NCI-H2171 treated with DMSO at 0.1 percent for 48 hours (cell line): Measurements from ENCODE around the gene NR4A2.

Source experiments
- DNase-seq: peaks from one replicate; lab custom pipeline; 2025; lab: John Stamatoyannopoulos, UW

NR4A2 gene

GRCh38 chr2:156340377-156340776 is 7.9 kb upstream of the NR4A2 start:
- no peak for DNase-seq

GRCh38 chr2:156339865-156340264 is 7.3 kb upstream of the NR4A2 start:
- DNase-seq = no peak

GRCh38 chr2:156339110-156339847 is 6.8 kb upstream of the NR4A2 start:
- no peak for DNase-seq

DNA sequence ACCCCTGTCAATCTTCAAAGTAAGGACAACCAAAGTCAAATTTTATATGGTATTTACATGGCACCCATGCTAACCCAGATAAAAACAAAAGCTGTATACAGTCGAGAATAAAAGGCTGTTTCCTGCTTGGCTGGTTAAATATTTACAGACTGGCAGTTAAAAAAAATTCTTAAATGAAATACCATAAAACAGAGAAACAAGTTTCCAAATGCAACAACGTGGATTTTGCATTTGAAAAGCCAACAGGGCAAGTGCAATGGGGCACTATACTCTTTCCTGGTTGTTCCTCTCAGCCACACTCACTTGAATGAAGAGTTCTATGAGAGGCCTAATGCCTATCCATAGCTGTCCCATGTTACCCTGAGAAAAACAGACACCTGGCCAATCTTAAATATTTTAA is 6.1 kb upstream of the NR4A2 start:
- no peak for DNase-seq

DNA sequence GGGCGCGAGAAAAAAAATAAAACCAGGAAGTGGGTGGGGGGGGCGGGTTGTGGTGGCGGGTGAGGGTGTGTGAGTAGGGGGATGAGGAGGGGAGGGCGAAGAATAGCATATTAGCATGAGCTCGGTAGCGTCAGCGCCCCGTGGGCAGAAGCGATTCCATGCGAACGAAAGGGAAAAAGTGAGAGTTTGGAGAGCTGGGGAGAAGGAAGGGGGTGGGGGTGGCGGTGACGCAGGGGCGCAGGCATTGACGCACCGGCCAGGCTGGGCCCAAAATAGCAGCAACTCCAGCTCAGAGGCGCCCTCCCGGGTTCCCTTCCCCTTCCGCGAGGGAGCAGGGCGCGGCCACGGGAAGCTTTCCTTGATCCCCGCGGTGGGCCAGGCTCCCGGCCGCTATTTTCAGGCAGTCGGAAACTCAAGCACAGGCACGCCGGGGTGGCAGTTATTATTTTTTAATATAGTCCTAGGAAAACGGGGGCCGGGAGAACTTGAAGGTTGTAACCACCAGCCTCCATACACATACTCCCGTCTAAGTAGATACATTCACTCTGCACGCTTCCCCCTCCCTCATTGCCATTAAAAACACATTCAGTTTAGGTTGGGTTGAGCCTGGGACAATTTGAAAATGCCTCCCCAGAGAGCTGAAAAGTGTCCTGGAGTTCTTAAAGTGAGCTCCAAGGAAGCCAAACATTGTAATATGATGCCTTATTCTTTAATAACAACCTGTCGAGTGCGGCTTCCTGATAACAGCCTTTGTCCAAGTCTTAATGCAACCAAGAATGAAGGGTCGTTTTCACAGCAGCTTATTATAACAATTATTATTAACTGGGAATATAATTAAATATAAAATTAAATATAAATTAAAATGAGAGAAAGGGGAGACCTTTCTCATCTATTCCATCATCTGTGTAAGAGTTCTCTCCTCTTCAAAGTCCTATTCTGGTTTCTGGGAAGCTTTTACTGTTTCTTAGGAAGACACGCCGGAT is 2.3 kb upstream of the NR4A2 start:
- DNase-seq = peak; percentile 83

GRCh38 chr2:156333951-156334495 is 1.5 kb upstream of the NR4A2 start:
- DNase-seq = peak; percentile 70

GRCh38 chr2:156333274-156333950 is 891 bp upstream of the NR4A2 start:
- peak; percentile 39 for DNase-seq

DNA sequence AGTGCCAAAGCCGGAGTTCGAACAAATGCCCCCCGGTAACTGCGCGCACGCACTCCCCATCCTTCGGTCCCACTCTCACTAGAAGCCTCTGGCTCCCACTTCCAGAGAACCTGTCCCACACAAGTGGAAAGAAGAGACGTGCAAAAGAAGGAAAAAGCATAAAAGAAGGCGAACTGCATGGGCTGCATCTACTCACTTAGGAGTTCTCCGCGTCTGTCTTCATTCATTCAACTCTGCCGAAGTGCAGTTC is 312 bp downstream of the NR4A2 start:
- peak; percentile 52 for DNase-seq

- no peak for DNase-seq
These were observed 793 bp downstream of the NR4A2 start for GRCh38 chr2:156331572-156332283.

DNA sequence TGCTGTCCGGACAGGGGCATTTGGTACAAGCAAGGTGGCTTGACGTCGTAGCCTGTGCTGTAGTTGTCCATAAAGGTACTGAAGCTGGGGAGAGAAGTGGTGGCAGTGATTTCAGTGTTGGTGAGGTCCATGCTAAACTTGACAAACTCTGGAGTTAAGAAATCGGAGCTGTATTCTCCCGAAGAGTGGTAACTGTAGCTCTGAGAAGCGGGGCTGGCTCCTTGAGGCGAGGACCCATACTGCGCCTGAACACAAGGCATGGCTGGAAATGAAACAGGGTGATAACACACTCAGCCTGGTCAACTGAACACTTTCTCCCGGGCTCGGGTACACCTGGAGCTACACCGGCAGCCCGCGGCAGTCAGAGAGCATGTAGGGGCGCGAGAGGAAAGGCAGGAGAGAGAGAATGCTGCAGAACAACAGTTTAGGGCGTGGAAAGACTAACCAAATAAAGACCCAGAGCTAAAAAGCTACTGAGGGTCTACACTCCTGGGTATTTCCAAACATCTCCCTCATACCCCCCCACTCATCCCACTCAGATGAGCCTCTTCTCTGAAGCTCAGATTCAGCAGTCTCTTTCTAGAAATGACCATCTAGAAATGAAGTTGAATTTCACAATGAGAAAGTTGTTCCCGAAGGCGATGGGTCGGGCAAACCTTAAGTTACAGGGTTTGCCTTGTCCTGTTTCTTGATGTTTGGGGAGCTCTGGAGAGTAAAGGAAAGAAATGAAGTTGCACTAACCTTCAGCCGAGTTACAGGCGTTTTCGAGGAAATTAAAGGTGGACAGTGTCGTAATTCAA is 2.4 kb downstream of the NR4A2 start:
- no peak for DNase-seq

- no peak for DNase-seq
These were observed 3.2 kb downstream of the NR4A2 start for GRCh38 chr2:156329031-156329926.

DNA sequence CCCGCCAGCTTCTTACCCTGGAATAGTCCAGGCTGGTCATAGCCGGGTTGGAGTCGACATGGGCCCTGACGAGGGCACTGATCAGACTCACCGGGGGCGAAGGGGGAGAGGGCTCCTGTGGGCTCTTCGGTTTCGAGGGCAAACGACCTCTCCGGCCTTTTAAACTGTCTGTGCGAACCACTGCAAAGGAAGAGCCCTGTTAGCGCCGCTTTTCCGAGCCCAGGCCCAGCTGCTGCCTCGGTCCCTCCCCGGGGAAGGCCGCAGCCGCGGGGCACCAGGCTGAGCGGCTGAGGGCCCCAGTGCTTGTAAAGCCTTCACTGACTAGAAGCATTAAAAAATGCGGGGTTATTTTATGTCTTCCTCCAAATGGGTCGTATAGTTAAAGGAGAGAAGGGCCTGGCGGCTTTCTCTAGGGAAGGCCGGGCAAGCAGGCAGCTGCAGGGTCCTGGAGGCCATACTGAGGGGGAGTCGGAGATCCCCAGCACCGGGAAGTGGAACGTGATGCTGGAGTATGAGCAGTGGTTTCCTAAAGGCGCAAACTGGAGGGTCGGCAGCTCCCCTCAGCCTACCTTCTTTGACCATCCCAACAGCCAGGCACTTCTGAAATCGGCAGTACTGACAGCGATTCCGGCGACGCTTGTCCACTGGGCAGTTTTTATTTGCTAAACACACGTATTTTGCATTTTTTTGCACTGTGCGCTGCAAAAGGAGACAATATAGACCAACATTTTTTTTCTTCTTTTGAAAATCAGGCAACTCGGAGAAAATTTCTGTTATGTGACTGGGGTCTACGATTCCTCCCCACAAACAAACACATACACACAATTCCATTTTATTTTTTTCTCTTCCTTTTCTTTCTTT is 4.5 kb downstream of the NR4A2 start:
- DNase-seq = no peak

DNA sequence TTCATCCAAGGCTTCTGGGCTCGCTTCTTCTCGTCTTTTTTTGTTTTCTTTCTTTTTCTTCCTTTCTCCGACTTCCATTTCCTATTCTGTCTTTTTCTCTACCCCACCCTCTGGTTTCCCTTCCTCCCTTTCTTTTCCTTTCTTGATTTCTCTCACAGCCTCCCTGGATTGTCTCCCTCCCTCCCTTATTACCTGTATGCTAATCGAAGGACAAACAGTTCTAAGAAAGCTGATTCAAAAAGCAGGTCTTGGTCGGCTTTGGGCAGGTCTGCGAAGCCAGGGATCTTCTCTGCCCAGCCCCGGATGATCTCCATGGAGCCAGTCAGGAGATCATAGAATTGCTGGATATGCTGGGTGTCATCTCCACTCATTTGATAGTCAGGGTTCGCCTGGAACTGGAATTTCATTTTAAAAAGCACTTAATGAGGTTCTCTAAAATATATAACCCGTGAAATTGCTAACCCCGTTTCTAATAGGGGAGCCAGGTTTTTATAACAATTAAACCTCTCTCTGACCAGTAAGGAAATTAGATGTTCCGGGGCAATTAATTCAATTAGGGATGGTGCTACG is 5.9 kb downstream of the NR4A2 start:
- no peak for DNase-seq

DNA sequence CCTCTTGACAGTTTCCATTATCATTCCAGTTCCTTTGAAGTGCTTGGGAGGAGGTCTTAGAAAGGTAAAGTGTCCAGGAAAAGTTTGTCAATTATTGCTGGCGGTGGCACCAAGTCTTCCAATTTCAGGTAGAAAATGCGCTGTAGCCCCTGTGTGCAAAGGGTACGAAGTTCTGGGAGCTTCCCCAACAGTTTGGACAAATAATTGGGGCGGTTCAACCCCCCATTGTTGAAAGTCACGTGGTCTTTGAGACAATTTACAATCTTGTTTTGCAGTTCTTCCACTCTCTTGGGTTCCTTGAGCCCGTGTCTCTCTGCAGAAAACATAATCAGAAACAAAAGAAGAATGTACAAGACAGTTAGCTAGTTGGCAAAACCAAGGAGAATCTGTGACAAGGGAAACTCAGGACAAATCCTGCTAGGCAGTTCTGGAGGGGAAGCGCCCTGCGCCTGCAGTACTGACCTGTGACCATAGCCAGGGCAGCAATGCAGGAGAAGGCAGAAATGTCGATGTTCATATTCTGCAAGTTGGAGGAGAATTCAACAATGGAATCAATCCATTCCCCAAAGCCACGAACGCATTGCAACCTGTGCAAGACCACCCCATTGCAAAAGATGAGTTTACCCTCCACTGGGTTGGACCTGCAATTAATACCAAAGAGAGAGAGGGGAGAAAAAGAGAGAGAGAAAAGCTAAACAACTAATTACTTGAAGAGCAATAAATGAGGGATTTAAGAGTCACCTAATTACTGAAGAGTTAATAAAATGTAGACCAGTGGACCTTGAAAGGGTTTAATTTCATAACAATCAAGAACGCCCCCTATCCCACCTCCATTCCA is 6.6 kb downstream of the NR4A2 start:
- DNase-seq = no peak

- DNase-seq = no peak
These were observed 8.8 kb downstream of the NR4A2 start for GRCh38 chr2:156323754-156324153.

- no peak for DNase-seq
These were observed 9.8 kb downstream of the NR4A2 start for GRCh38 chr2:156322686-156323231.

DNA sequence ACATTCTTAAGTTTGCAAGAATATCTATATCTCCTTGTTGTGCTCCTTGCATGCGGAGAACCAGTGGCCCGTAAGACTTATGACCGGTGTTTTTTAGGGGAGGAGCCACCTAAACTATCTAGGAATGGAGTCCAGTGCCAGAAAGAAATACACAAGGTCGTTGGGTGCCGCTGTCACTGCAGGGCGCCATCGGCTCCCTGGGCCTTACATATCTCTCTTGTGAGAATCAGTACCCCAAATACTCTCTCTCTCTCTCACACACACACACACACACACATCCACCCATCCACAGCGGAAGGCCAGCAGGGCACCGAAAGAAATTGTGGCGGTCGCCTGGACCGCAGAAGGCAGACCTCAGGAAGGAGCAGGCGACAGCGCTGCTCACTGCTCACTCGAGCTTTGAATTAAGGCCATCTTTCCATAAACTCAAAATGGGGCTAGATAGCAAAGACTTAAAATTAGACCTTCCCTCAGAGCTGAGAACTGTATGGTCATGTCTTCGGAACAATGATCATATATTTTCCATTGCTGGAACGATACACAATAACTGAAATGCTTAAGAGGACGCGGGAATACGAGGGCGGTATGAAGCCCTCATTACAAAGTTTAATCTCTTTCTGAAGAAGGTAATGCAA is 10.4 kb downstream of the NR4A2 start:
- DNase-seq = no peak
